Keratinocyte (primary cell): ENCODE measurements around the gene CCT7.

ENCODE experiments used
- CTCF ChIP-seq, 3 experiments: IDR thresholded peaks in 1 of 3; conservative IDR thresholded peaks in 1 of 3; optimal IDR thresholded peaks in 1 of 3; 2 replicates in 2 of 3; 3 replicates in 1 of 3; pipeline versions ENCODE3 to v1.5.1; 2011; ENCODE audit warnings: low read length in 3 of 3, mild to moderate bottlenecking in 3 of 3, moderate library complexity in 2 of 3, control low read depth in 1 of 3, inconsistent platforms in 1 of 3; ENCODE audit not compliant: insufficient read depth in 2 of 3; ENCODE audit errors: extremely low read depth in 1 of 3
- EZH2 ChIP-seq: IDR thresholded peaks from one replicate; pipeline ENCODE4 v1.6.1; 2012; ENCODE audit warnings: inconsistent platforms, mild to moderate bottlenecking, low read length, moderate library complexity

- TF ChIP-seq CTCF (optimal IDR thresholded peaks at IDR 0.05 in 1 of 3, IDR thresholded peaks at IDR 0.05 in 1 of 3, conservative IDR thresholded peaks at IDR 0.05 in 1 of 3; ENCODE audit: extremely low read depth in 1 of 3, insufficient read depth in 2 of 3, low read length in 3 of 3) (peak; percentile 11 to 48 (median 47)), EZH2 (no peak)
Observed at GRCh38 chr2:73268830-73269685, 35.0 kb downstream of the CCT7 start.
